Measurements from ENCODE around the gene AP2B1.

DNA sequence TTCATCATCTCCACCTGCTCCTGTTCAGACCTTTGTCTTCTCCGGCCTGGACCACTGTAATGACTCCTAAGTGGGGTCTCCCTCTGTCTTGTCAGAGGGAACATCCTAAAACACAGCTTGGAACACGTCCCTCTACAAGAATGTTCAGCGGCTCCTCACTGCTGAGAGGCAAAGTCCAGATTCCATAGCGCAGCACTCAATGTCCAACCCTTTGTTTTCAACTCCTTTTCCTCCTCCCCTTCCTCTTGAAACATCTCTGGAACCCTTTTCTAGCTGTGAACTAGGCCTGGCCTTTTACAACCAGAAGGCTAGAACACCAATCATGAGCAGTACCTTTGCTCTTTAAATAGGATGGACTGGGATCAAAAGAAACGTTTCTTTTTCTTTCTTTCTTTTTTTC, 174.5 kb downstream of the AP2B1 start:
- TF ChIP-seq ZBTB7A (IDR thresholded peaks at IDR 0.05; ENCODE audit: low read depth) (no peak), TAF1 (IDR thresholded peaks at IDR 0.05; ENCODE audit: low read depth) (no peak), EP300 (IDR thresholded peaks at IDR 0.05; ENCODE audit: borderline replicate concordance) (no peak), TCF12 (IDR thresholded peaks at IDR 0.05; ENCODE audit: low read depth) (no peak), TEAD4 (IDR thresholded peaks at IDR 0.05) (no peak), FOXM1 (IDR thresholded peaks at IDR 0.05; ENCODE audit: borderline replicate concordance, low read depth) (no peak)
- TF ChIP-seq, protein P1, sequence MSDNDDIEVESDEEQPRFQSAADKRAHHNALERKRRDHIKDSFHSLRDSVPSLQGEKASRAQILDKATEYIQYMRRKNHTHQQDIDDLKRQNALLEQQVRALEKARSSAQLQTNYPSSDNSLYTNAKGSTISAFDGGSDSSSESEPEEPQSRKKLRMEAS (IDR thresholded peaks at IDR 0.05) = no peak

Measured in Ishikawa (cell line).